ENCODE measurements around the gene SERGEF.

DNA sequence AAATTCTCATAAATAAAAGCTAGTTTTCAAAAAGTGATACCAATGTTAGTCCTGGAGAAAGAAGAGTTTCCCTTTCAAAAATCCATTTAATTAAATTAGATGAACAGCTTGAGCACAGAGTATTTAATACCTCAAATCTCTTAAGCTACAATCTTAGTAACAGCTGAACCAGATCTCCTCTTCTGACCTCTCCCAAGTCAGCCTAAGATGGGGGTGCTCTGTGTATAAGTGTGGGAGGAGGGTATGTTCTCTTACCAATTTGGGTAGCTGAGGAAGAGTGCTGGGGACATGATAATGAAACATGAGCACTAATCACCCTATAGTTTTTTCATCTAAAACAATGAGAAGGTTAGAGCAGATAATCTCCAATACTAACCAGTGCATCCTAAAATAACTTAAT lies 23.6 kb upstream of the SERGEF start:
- no peak for TF ChIP-seq GATA2 (IDR thresholded peaks at IDR 0.05; ENCODE audit: low read depth, low read length)
- no peak for TF ChIP-seq GATA3 (IDR thresholded peaks at IDR 0.05; ENCODE audit: low read depth, low read length)

Data from SH-SY5Y (cell line).